NK-92 (cell line): ENCODE measurements around the gene HOXB3.

Experiments used
- DNase-seq: peaks from one replicate; lab custom pipeline; 2025; ENCODE audit not compliant: unreplicated experiment; lab: John Stamatoyannopoulos, UW

Gene HOXB3

DNA sequence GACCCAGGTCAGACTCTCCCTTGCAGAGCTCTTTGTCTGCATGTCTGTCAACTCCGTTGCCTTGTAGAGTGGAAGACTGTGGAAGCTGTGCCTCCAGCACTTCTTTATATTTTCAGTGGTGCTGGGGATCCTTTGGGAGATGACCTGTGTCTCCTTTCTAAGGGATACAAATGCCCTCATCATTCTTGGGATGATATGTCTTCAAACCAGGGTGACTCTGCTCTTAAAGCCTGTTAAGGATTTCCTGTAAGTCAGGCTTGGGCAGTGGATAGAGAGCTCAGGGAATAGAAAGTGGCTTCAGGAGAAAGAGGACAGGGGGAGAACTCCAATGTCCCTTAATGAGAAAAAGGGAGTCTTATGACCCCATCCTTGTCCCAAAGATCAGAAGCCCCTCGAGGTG is 1.5 kb downstream of the HOXB3 start:
- no peak for DNase-seq

DNA sequence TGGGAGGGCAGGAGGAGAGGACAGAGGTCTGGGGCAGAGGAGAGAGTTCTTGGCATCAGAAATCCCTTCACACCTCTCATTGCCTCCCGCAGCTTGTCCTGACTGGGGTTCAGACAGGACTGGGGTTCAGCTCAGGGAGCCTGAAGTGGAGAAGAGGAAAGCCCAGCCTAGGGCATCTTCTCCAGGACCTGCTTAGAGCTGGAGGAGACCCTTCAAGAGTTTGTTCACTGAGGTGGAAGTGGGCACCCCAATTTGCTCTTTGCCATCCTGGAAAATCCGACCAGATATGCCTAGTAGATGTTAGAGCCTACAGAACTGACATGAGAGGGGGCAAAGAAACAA is 2.0 kb downstream of the HOXB3 start:
- DNase-seq = no peak

DNA sequence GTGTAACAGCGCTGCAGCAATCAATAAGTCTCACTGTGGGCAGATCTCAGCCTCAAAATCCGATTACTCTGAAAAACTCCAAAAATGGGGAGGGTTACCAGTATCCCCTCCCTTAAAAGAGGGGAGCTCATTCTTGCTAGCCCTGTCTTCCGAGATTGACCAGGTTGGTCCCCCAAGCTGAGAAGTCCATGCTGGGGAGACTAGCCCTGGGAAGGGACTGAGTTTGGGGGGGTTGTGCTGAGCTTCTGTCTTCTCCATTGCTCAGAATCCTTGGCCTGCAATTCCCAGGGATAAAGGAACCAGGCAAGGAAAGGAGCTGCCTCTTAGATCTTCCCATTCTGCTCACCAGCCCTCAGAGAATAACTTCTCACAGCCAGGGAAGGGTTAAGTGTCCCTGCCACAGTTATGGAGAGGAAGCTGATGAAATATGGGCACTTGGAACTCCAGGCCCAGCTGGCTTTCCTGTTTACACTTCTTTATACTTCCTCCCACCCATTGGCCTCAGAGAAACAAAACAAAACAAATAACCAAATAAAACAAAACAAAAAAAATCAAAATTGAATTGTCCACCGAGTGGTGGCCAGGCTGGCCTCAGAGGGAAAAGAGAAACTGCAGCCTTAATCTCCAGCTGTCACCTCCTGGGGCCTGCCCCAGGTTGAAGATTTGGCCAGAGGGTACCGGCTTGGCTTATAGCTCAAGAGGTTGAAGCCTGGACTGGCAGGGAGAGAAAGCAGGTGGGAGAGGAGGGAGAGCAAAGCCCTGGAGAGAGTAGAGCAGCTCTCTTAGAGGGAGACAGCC is 2.6 kb downstream of the HOXB3 start:
- no peak for DNase-seq

DNA sequence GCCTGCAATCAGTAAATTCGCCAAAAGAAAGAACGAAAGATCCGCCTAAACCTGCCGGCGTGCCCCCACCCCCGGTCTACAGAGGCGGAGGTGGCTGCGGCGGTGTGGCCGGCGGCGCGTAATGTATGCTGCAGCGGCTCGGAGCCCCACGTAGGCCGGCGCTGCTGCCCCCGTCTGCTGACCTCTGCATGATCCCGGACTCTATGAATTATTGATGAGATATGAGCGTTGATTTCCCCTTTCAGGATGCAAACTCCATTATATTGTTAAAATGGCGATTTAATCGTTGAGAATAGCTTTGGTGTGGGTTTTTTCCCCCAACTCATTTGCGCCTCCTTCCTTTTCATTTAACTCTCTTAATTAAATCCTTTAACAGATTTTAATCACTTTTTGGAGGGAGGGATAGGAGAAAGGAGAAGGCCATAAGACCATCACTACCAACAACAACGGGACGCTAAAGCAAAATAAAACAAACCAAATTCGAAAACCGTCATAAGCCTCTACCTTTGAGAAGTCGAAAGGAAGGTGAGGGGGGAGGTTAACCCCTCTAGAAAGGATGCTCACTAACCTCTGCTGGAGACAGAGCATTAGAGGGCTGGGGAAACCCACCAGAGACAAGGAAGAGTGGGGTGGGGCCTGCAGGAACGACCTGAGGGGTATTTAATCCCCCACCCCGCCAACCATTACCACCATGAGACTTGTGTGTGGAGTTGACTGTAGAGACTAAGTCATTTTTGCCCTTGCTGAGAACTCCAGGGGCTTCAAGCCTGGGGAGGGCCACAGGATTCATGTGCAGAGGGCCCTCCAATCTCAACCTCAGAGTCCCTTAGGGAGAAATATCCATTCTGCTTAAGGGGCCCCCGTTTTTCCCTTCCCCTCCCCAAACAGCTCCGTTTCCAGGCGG is 3.4 kb downstream of the HOXB3 start:
- DNase-seq = no peak

DNA sequence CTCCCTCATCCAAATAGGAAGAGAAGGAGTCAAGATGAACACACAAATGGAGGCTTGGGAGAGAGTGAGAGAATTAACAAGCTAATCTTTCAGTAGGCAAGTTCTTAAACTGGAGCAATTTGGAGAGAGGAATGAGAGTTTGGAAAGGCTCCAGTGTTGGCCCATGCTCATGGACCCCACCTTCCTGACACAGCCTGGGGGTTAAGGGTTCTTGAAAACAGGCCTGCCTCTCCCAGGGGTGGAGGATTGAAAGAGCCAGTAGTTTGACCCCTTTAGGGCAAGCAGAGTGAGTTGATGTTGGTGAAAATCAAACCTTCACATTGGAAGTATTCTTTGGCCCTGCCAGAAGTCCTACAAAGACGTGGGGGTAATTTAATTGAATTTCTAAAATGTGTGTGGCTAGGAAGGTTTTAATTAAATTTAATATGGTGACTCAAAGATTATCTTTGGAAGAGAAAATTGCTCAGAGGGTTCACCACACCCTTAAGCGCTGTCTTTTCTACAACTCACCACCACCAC is 5.8 kb downstream of the HOXB3 start:
- no peak for DNase-seq

DNA sequence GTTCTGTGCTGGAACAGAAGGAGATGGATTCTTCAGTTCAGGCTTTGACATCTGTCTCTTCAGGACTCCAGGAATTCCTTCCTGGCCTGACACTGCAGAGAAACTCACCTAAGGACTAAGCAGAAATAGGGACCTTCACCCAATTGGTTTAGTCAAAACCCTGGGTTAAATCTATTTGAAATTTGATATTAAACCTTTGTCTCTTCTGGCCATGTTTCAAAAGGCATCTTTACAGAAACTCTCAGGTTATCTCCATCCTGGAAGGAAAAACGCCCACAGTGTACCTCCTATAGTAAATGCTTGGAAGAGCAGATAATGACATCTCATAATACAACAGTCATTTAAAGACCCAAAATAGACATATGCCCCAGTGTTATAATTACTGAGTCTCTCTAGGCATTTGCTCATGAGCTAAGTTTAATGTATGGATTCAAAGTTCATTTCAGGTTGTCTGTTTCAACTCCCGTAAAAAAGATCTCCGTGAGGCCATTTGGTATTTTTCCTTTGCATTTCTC is 6.3 kb downstream of the HOXB3 start:
- DNase-seq = no peak

DNA sequence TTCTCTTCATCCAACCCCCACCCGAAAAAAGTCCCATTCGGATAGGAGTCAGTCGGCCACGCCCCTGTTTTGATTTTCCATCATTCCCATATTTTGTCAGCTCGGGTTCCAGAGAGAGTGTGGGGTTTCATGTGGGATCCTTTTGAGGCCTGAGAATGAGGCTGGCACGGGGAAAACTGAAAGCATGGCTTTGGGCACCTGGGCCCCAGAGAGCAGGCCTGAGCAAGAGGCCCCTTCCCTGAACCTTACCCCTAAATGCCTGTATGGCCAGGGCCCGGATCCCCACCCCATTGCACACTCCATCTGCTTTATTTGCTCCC is 7.3 kb downstream of the HOXB3 start:
- no peak for DNase-seq

DNA sequence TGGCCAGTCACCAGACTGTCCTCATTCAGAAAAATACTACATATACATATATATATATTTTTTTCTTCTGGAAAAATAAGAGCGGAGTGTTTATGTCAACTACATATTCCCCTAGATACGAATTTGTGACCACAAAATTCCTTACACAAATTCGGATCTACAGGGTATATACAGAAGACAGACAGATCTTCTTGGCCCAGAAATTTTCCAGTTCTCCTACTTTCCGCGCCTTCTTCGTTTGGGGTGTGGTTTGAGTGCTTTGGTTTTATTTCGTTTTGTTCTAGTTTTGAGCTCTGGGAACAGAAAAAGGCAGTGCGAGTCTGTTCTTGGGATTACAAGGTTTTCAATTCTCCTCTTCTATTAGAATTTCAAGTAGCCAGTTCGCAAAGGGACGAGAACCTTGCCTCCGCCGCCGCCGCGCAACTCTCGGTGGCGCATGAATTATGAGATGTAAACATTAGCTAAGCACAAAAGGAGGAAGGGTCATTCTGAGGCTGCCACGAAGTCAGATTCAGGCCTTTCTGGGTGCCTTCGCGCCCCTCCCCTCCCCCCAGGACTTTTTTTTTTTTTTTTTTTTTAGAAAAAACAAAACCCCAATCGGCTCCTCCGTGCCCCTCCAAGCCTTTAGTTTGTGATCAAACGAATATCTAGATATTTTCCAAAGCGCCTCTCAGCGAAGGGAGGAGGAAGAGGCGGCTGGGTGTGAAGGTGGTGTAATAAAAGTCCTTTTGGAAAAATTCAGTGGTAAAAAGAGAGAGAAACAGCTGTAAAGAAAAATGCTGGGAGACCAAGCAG is 10.1 kb downstream of the HOXB3 start:
- no peak for DNase-seq

DNA sequence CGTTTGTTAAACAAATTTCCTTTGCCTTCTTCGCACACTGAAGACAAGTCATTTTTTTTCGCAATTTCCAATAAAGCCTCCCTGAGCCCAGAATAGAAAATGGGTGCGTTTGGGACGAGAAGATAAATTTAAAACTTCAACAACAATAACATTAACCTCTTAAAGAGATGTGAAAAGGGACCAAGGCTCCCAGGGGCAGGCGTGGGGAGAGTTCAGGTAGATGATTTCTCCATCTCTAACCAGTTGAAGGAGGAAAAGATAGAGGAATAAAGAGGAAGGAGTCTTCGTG is 10.6 kb downstream of the HOXB3 start:
- no peak for DNase-seq

DNA sequence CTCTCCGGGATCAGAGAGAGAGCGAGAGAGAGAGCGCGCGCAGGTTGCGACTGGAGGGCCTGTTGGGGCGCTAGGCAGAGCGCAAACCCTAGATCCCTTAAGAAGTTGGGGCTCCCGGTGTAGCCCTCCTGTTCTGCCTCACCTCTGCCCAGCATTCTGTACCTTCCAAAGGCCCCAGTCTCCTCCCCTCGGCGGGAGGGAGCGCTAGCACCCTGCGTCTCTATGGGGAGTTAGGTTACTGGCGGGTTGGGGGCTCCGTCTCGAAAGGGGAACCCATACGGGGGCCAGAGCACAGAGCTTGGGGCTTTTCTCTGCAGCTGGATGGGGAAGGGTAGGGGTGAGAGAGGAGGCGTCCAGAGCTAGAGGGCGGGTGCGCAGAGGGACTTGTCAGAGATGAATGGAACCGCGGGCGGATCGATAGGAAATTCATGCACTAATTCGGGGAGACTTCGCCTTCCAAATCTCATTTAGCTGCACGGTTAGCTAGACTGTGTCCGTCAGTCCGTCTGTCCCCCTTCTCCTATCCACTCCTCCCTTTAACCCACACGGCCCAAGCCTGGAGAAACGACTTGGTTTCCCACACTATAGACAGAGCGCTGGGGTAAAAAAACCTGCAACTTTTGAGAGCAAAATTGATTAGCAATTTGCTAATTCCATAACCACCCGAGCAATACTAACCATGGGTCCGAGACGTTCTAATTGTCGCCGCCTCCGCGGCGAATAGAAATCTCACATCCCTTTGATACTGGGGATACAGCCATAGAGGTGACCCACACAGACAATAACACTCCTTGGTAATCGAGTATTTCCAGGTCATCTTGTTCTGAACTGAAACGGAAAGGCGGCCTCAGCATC is 11.2 kb downstream of the HOXB3 start:
- no peak for DNase-seq

DNA sequence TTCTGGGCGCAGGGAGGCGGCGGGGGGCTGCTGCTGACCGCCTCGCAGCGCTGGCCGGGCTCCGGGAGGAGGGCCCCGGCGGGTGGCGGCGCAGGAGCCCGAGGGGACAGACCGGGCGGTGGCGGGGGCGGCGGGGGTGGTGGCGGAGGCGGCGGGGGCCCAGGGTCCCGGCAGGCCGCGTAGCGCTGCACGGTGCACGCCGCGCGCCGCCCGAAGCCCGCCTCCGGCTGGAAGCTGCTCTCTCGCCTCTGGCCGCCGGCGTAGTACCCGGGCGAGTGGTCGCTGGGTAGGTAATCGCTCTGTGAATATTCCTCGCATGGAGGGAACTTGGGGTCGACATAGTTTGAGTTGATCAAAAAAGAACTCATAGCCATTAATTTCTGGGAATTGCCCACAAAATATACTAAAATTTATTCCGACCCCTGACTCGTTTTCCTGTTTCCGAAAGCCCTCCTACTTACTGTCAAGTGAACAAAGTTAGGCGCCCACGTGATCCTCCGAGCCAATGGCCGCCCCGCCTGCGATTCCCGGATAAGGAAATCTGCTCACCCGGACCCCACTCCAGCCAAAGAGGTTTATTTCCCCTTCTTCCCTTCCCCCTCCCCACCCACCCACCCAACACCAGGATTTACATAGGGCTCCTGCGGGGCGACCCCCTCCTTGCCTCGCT is 12.0 kb downstream of the HOXB3 start, which contains the start of gene HOXB4:
TSS of gene HOXB4 (minus strand) at position 405 of the 670 bp plus-strand sequence. CDS start at position 374, 31 bp downstream.
- DNase-seq = no peak

DNA sequence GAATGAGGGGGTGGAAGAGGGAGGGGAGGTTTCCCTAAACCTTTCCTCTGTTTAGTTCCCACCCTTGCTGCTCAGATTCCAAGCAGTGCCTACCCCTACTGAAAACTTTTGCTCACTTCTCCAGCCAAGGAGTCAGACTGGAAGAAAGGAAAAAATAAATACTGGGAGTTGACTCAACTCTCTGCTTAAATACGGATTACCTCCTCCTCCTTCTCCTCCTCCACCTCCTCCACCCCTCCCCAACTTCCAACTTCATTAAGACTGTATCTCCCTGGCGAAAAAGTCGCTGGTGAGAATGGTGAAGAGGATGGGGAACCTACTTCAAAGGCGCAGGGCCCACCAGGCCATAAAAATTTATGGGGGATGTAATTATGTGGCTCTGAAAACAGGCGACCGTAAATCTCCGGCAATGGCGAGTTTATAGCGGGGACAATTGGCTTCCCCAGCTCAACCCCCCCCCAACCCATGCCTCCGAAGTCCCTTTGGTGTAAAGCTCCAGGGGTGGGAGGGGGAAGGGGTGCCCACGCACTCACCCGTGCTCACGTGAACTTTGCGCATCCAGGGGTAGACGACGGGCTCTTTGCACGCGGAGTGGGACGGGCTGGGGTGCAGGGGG is 12.6 kb downstream of the HOXB3 start:
- no peak for DNase-seq

DNA sequence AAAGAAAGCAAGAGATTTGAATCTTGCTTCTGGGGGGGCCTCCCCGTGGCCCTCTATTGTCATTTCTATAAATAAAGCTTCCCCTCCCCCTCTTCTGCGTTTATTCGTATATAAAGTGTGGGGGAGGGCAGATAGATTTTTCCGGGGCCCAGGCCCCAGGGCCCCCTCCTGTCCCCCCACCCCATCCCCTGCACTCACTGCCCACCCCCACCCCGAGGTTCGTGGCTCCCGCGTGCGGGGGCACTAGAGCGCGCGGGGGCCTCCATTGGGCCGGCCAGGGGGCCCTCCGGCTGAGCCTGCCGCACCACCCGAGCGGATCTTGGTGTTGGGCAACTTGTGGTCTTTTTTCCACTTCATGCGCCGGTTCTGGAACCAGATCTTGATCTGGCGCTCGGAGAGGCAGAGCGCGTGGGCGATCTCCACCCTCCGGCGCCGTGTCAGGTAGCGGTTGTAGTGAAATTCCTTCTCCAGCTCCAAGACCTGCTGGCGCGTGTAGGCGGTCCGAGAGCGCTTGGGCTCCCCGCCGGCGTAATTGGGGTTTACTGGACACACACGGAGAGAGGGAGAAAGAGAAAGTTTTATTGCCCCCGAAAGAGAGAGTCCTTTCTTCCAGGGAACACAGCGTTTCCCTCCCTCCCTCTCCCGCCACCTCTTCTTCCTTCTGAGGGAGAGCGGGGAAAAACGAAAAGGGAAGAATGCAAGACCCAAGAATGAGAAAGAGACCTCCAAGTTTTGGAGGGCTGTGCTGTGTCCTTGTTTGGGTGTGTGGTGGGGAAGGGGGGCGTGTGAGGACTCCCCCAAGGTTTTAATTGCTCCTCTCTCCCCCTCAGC is 13.3 kb downstream of the HOXB3 start:
- no peak for DNase-seq

DNA sequence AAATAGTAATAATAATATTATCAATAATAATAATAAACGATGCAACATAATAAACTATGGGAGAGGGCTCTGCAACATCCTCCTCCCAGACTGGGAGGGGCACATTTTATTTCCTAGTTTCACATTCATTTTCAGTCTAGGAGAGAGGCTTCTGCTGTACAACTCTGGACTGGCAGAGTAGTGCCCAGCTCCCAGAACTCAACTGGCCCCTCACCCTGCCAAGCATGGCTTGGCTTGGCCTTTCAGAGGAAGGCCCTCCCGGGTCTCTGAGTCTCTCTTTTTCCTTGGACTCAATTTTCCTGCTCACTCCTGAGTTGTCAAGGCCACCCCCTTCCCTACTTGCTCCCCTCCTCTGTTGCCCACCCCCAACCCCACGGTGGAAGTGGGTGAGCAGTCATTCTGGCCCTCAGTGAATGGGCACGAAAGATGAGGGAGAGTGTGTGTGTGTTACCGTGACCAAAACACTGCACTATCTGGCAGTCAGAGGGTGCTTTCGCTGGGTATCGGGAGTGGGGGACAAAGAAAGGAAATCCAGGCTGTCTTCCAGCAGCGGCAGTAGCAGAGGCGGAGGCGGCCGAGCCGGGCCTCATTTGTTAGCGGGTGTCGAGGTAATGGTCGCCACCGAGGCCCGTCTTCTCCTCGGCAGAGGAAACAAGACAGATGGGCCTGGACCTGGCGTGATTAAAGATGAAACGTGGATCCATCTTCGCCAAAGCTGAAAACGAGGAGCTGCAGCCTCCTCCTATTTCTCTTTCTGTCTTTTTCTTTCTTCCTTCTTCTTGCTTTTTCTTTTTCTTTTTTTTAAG is 14.2 kb downstream of the HOXB3 start:
- DNase-seq = no peak

DNA sequence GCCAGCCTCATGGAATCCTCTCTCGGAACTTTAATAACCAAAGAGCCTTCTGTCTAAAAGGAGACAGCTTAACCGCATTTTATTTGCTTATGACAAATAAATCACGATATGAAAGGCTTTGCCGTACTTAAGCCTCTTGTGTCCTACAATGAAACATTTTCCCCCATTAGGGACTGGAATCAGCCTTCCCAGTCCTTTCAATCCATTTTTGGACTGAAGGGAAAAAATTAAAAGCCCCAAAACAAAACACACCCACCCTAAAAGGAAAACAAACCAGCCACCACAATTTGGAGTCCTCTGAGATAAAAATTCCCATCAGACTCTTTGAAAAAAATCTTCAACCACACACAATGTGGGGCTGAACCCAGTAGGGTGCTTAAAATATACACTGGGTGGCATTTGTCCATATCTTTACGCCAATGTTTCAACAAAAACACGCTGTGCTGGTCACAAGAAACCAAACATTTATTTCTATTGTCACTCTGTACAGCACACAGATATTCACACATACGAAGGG is 14.9 kb downstream of the HOXB3 start:
- DNase-seq = no peak

DNA sequence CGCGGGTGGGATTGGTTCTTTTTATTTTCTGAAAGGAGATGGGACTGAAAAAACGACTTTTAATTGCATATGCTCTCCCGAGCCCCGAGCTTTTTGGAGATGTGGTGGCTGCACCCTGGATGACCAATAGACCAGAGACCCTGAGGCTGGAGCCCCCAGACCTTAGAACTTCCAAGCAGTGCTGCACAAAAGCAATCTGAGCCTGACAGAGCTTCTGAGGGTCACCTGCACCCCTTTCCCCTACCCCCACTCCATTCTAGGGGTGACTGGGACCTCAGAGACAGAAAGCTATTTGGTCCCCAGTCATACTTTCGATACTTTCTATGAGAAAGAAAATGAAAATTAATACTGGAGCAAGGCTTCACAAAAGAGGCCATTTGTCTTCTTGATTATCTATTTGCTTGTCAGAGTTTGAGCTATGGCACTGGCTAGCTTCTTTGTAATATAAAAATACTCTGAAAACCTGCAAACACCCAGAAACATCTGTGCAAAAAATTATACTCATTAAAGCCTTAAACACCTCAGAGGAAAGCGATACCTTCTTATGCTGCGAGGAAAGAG is 15.5 kb downstream of the HOXB3 start:
- no peak for DNase-seq

DNA sequence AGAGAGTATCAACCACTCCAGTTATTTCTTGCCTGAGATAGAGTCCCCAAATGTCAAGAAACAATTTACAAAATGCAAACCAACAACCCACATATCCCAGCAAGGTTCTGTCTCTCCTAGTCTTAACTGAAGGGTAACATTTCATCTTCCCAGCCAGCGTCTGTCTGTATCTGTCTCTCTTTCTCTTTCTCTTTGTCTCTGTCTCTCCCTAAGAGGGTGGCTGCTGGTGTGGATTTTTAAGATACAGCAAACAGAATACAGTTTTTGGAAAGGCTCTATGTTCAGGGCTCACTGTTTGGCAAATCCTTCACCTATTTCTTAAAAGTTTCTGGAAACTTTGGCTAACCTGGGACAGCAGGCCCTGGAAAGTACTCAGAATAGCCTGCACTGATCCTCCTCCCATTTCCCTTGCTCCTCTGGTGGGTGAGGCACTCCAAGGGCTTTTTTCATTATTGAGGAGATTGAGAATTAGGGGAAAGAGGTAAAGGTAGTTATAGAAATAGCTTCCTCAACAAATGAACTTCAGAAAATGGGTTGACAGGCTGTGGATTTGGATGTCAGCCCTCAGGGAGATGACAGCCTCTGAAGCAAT is 18.1 kb downstream of the HOXB3 start:
- no peak for DNase-seq
